Aorta (tissue), 5 donors: ENCODE data around the gene RECQL5. TPM values are rescaled to one million over a fixed set of nuclear protein-coding genes. Genes with fewer than 3 reads are reported as not detected.
"Not testable (repeated sequence)": the region's sequence is repeated elsewhere in the genome, so short reads cannot be mapped to it uniquely, and the experiment has no call there.

ENCODE experiments used
- ATAC-seq: fragments of 200-7000 bp; cut with Tn5 transposase; one replicate; pipeline ENCODE4 v1.9.1; 2022; ENCODE audit warnings: moderate library complexity; ENCODE audit not compliant: low FRiP score
- DNase-seq, 2 donors: peaks; one replicate each; pipeline ENCODE4 v3.0.0-alpha.2; 2020
- H3K27ac ChIP-seq, 2 donors: one replicate each; pipeline ENCODE4 v1.5.1; 2013; ENCODE audit warnings: low read length in 2 of 2, mild to moderate bottlenecking in 2 of 2, moderate library complexity in 2 of 2, control low read depth in 1 of 2, inconsistent platforms in 1 of 2, low read depth in 1 of 2
- H3K27me3 ChIP-seq, 2 donors: one replicate each; pipeline ENCODE4 v1.6.1; 2013; ENCODE audit warnings: control low read depth in 1 of 2, low read length in 1 of 2, mild to moderate bottlenecking in 1 of 2, moderate library complexity in 1 of 2; ENCODE audit not compliant: insufficient read depth in 2 of 2, control insufficient read depth in 1 of 2
- H3K36me3 ChIP-seq, 2 donors: one replicate each; pipeline ENCODE4 v1.6.1; 2013; ENCODE audit warnings: control low read depth in 1 of 2, low read length in 1 of 2, mild to moderate bottlenecking in 1 of 2; ENCODE audit not compliant: insufficient read depth in 2 of 2, control insufficient read depth in 1 of 2
- H3K4me1 ChIP-seq, 2 donors: one replicate each; pipeline ENCODE4 v1.6.1; 2013; ENCODE audit warnings: low read length in 2 of 2, control low read depth in 1 of 2, mild to moderate bottlenecking in 1 of 2, moderate library complexity in 1 of 2; ENCODE audit not compliant: insufficient read depth in 2 of 2, control insufficient read depth in 1 of 2
- H3K4me3 ChIP-seq, 2 donors: one replicate each; pipeline ENCODE4 v1.5.1; 2013; ENCODE audit warnings: low read length in 2 of 2, control low read depth in 1 of 2, mild to moderate bottlenecking in 1 of 2
- H3K9me3 ChIP-seq: one replicate; pipeline ENCODE4 v1.6.1; 2013; ENCODE audit warnings: mild to moderate bottlenecking, low read length; ENCODE audit not compliant: control insufficient read depth
- WGBS, 2 donors: extraction: QIAGEN DNeasy Blood & Tissue Kit; methylation state at CpG; one replicate each; pipeline ENCODE4 v1.1.7; 2013; 5-methylcytosine and 5-hydroxymethylcytosine counted together
- intact Hi-C, 2 donors: fragments of 100-400 bp; cut with DNase I; formaldehyde crosslinking; loops; one replicate each; pipeline versions ENCODE4 v1.14.2 to v1.15.0; 2022
- polyA plus RNA-seq, 2 donors: library from polyadenylated mRNA; stranded (reverse); fragments of 200-250 nt; gene quantifications; one replicate each; pipeline ENCODE4 v1.2.3, GENCODE V29; 2013
- total RNA-seq, 2 donors: library from RNA; stranded (reverse); fragmentation: NEBNext Ultra II Directional; extraction: Animal tissue kit (Norgen Biotek cat#: 25700); gene quantifications; one replicate each; pipeline ENCODE4 v1.2.1, GENCODE V29; 2021
- donor health status: healthy with polysubstance abuse.
- donor health status: Bipolar disorder and iron deficiency.
- donor health status: DM: no; HTN: no; CAD: no.
- donor health status: DM: no; HTN: no; CAD: no.
- donor health status: DM: yes; HTN: yes; CAD: no.

The RECQL5 gene
- total and polyA plus RNA-seq, 4 donors = 3.3 to 40.6 (median 18.8) TPM

GRCh38 chr17:75593430-75593829, 73.5 kb downstream of the RECQL5 start:
- WGBS, 2 donors = 89 to 92% methylated on average over 9 of the region's 9 CpGs
- H3K36me3 ChIP-seq, intact Hi-C loops, H3K9me3 ChIP-seq, DNase-seq, H3K4me1 ChIP-seq, H3K27me3 ChIP-seq, H3K4me3 ChIP-seq, H3K27ac ChIP-seq, ATAC-seq: not testable (repeated sequence)

- no peaks in the 10 kb centered on the region for H3K27me3 ChIP-seq
- no peaks in the 10 kb centered on the region for H3K9me3 ChIP-seq
- H3K4me1 ChIP-seq = no peaks in the 10 kb centered on the region
- no peaks in the 10 kb centered on the region for H3K36me3 ChIP-seq
- WGBS, 2 donors = 88% methylated on average over 17 of the region's 17 CpGs
- intact Hi-C loops = no loop called here
- no peak for ATAC-seq
- no peak overlapping the region for H3K4me3 ChIP-seq
- no peak overlapping the region for H3K27ac ChIP-seq
- DNase-seq = no peak
Observed at GRCh38 chr17:75592348-75593020, 74.5 kb downstream of the RECQL5 start.

- Histone ChIP-seq H3K27ac (no peak overlapping the region), H3K36me3 (no peaks in the 10 kb centered on the region), H3K4me1 (no peaks in the 10 kb centered on the region), H3K4me3 (no peak overlapping the region), H3K9me3 (no peaks in the 10 kb centered on the region), H3K27me3 (no peaks in the 10 kb centered on the region)
- DNase-seq (no peak), ATAC-seq (no peak)
- WGBS, 2 donors = 86 to 89% methylated on average over 7 of the region's 7 CpGs
- intact Hi-C loops = no loop called here
Observed at GRCh38 chr17:75591722-75592302, 75.1 kb downstream of the RECQL5 start.

- 79% methylated on average over 12 of the region's 12 CpGs for WGBS, 2 donors
- no peak for DNase-seq
- no peaks in the 10 kb centered on the region for H3K27me3 ChIP-seq
- H3K36me3 ChIP-seq = no peaks in the 10 kb centered on the region
- ATAC-seq = no peak
- H3K4me1 ChIP-seq = no peaks in the 10 kb centered on the region
- no peaks in the 10 kb centered on the region for H3K9me3 ChIP-seq
- intact Hi-C loops = no loop called here
- no peak overlapping the region for H3K4me3 ChIP-seq
- H3K27ac ChIP-seq = no peak overlapping the region
Observed at GRCh38 chr17:75590849-75591721, 75.9 kb downstream of the RECQL5 start.

- H3K4me3 ChIP-seq = no peak overlapping the region
- no peaks in the 10 kb centered on the region for H3K4me1 ChIP-seq
- intact Hi-C loops = no loop called here
- H3K27me3 ChIP-seq = no peaks in the 10 kb centered on the region
- H3K9me3 ChIP-seq = no peaks in the 10 kb centered on the region
- no peak overlapping the region for H3K27ac ChIP-seq
- H3K36me3 ChIP-seq = no peaks in the 10 kb centered on the region
- WGBS, 2 donors = 87 to 89% methylated on average over 8 of the region's 8 CpGs
- DNase-seq (no peak), ATAC-seq (no peak)
Observed at GRCh38 chr17:75590314-75590761, 76.6 kb downstream of the RECQL5 start.

- Histone ChIP-seq H3K27ac (no peak overlapping the region), H3K36me3 (no peaks in the 10 kb centered on the region), H3K4me1 (no peaks in the 10 kb centered on the region), H3K4me3 (no peak overlapping the region), H3K9me3 (no peaks in the 10 kb centered on the region), H3K27me3 (no peaks in the 10 kb centered on the region)
- WGBS, 2 donors = 44 to 52% methylated on average over 27 to 29 of the region's 29 CpGs
- DNase-seq (peak in 1 of 2 donors; percentile 80), ATAC-seq (no peak)
- intact Hi-C loops = loop anchor here (2.0 to 5.0 kb wide), 3 partner anchors 73 to 163 kb away; partner anchors contain the start of genes CASKIN2 (in 1 of the 2) and TSEN54 (in 1 of the 2)
Observed at GRCh38 chr17:75589919-75590303, 77.0 kb downstream of the RECQL5 start.

GRCh38 chr17:75589012-75589918, 77.7 kb downstream of the RECQL5 start:
- H3K9me3 ChIP-seq = no peaks in the 10 kb centered on the region
- H3K4me3 ChIP-seq = peak overlapping the region; percentile 17 to 28
- WGBS, 2 donors = 7 to 8% methylated on average over 70 to 100 of the region's 100 CpGs
- peak overlapping the region in 1 of 2 donors; percentile 45 for H3K27ac ChIP-seq
- intact Hi-C loops = loop anchor here (2.0 to 5.0 kb wide), 3 partner anchors 72 to 162 kb away; partner anchors contain the start of genes CASKIN2 (in 1 of the 2) and TSEN54 (in 1 of the 2)
- H3K27me3 ChIP-seq = no peaks in the 10 kb centered on the region
- DNase-seq (peak; percentile 97 to 99), ATAC-seq (peak; percentile 94)
- no peaks in the 10 kb centered on the region for H3K36me3 ChIP-seq
- no peaks in the 10 kb centered on the region for H3K4me1 ChIP-seq

- DNase-seq (peak; percentile 65 to 87), ATAC-seq (peak; percentile 23)
Observed at GRCh38 chr17:75588596-75589011, 78.3 kb downstream of the RECQL5 start.

More at GRCh38 chr17:75588596-75589011, 78.3 kb downstream of the RECQL5 start:
- no peaks in the 10 kb centered on the region for H3K36me3 ChIP-seq
- peak overlapping the region in 1 of 2 donors; percentile 45 for H3K27ac ChIP-seq
- no peaks in the 10 kb centered on the region for H3K27me3 ChIP-seq
- 1 to 2% methylated on average over 35 to 49 of the region's 49 CpGs for WGBS, 2 donors
- no peaks in the 10 kb centered on the region for H3K4me1 ChIP-seq
- intact Hi-C loops = loop anchor here (2.0 to 5.0 kb wide), 3 partner anchors 71 to 162 kb away; partner anchors contain the start of genes CASKIN2 (in 1 of the 2) and TSEN54 (in 1 of the 2)
- H3K9me3 ChIP-seq = no peaks in the 10 kb centered on the region
- peak overlapping the region in 1 of 2 donors; percentile 3 for H3K4me3 ChIP-seq
